ENCODE results near the gene CNBD2. TPM values are rescaled to one million over a fixed set of nuclear protein-coding genes. Genes with fewer than 3 reads are reported as not detected.
"Not testable (repeated sequence)": the region's sequence is repeated elsewhere in the genome, so short reads cannot be mapped to it uniquely, and the experiment has no call there.

The CNBD2 gene
- total RNA-seq, 1 donor from 2014 or later = 3.0 TPM

DNA sequence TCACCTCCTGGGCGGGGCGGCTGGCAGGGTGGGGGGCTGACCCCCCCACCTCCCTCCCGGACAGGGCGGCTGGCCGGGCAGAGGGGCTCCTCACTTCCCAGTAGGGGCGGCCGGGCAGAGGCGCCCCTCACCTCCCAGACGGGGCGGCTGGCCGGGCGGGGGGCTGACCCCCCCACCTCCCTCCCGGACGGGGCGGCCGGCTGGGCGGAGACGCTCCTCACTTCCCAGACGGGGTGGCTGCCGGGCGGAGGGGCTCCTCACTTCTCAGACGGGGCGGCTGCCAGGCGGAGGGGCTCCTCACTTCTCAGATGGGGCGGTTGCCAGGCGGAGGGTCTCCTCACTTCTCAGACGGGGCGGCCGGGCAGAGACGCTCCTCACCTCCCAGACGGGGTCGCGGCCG lies 32.9 kb downstream of the CNBD2 start:
- H3K9me3 ChIP-seq (ENCODE audit: insufficient read depth, low read depth, low read length); H3K27ac Mint-ChIP-seq (ENCODE audit: unreplicated experiment); H3K27me3 Mint-ChIP-seq (ENCODE audit: low read depth, unreplicated experiment); H3K36me3 ChIP-seq (ENCODE audit: insufficient read depth, low read length); H3K4me1 ChIP-seq (ENCODE audit: insufficient read depth, low read length); H3K27me3 ChIP-seq (ENCODE audit: insufficient read depth, low read length); H3K27ac ChIP-seq (ENCODE audit: low read depth, low read length); H3K4me3 ChIP-seq (ENCODE audit: insufficient read depth, low read depth, low read length); FAIRE-seq; H3K36me3 Mint-ChIP-seq (ENCODE audit: low read depth, unreplicated experiment); H3K4me3 Mint-ChIP-seq (ENCODE audit: unreplicated experiment); H2AFZ ChIP-seq (ENCODE audit: low read depth, low read length); H3K4me1 Mint-ChIP-seq (ENCODE audit: low read depth, unreplicated experiment); H3K4me2 ChIP-seq (ENCODE audit: low read length); H4K20me1 ChIP-seq (ENCODE audit: insufficient read depth, low read length); H3K79me2 ChIP-seq (ENCODE audit: insufficient read depth, low read length); DNase-seq (ENCODE audit: low read depth); H3K9ac ChIP-seq (ENCODE audit: low read length): not testable (repeated sequence)
- H3K9me3 Mint-ChIP-seq (ENCODE audit: unreplicated experiment) = peaks cover 14% of the 10 kb centered on the region

GRCh38 chr20:36002855-36003254 lies 34.5 kb downstream of the CNBD2 start:
- Mint-ChIP-seq H3K4me3 (ENCODE audit: unreplicated experiment) (no peak overlapping the region), H3K27me3 (ENCODE audit: low read depth, unreplicated experiment) (no peaks in the 10 kb centered on the region), H3K27ac (ENCODE audit: unreplicated experiment) (no peak overlapping the region), H3K4me1 (ENCODE audit: low read depth, unreplicated experiment) (no peaks in the 10 kb centered on the region), H3K36me3 (ENCODE audit: low read depth, unreplicated experiment) (peaks cover 2% of the 10 kb centered on the region), H3K9me3 (ENCODE audit: unreplicated experiment) (peaks cover 14% of the 10 kb centered on the region)
- H3K4me2 ChIP-seq (ENCODE audit: low read length) = no peak overlapping the region
- H2AFZ ChIP-seq (ENCODE audit: low read depth, low read length) = no peak overlapping the region
- no peak overlapping the region for H3K4me3 ChIP-seq (ENCODE audit: insufficient read depth, low read depth, low read length)
- no peak for FAIRE-seq
- H3K9me3 ChIP-seq (ENCODE audit: insufficient read depth, low read depth, low read length) = no peaks in the 10 kb centered on the region
- no peaks in the 10 kb centered on the region for H3K79me2 ChIP-seq (ENCODE audit: insufficient read depth, low read length)
- H3K4me1 ChIP-seq (ENCODE audit: insufficient read depth, low read length) = no peaks in the 10 kb centered on the region
- H3K27ac ChIP-seq (ENCODE audit: low read depth, low read length) = no peak overlapping the region
- no peak overlapping the region for H3K9ac ChIP-seq (ENCODE audit: low read length)
- no peaks in the 10 kb centered on the region for H3K27me3 ChIP-seq (ENCODE audit: insufficient read depth, low read length)
- no peaks in the 10 kb centered on the region for H4K20me1 ChIP-seq (ENCODE audit: insufficient read depth, low read length)
- no peak for TF ChIP-seq EZH2 (IDR thresholded peaks at IDR 0.05; ENCODE audit: insufficient read depth, low read length)
- no peak for DNase-seq (ENCODE audit: low read depth)
- no peaks in the 10 kb centered on the region for H3K36me3 ChIP-seq (ENCODE audit: insufficient read depth, low read length)

- H4K20me1 ChIP-seq (ENCODE audit: insufficient read depth, low read length) = no peaks in the 10 kb centered on the region
- H3K27ac Mint-ChIP-seq (ENCODE audit: unreplicated experiment) = no peak overlapping the region
- H3K27ac ChIP-seq (ENCODE audit: low read depth, low read length) = no peak overlapping the region
- H3K9me3 ChIP-seq (ENCODE audit: insufficient read depth, low read depth, low read length) = no peaks in the 10 kb centered on the region
- DNase-seq (ENCODE audit: low read depth) (no peak), FAIRE-seq (no peak)
- no peak overlapping the region for H2AFZ ChIP-seq (ENCODE audit: low read depth, low read length)
- TF ChIP-seq EZH2 (IDR thresholded peaks at IDR 0.05; ENCODE audit: insufficient read depth, low read length) = no peak
- no peak for TF ChIP-seq CTCF (IDR thresholded peaks at IDR 0.05; ENCODE audit: insufficient read depth, low read depth, low read length)
- H3K9ac ChIP-seq (ENCODE audit: low read length) = no peak overlapping the region
- peaks cover 2% of the 10 kb centered on the region for H3K36me3 Mint-ChIP-seq (ENCODE audit: low read depth, unreplicated experiment)
- H3K4me1 ChIP-seq (ENCODE audit: insufficient read depth, low read length) = no peaks in the 10 kb centered on the region
- no peaks in the 10 kb centered on the region for H3K79me2 ChIP-seq (ENCODE audit: insufficient read depth, low read length)
- no peaks in the 10 kb centered on the region for H3K27me3 ChIP-seq (ENCODE audit: insufficient read depth, low read length)
- no peak overlapping the region for H3K4me3 ChIP-seq (ENCODE audit: insufficient read depth, low read depth, low read length)
- no peak overlapping the region for H3K4me3 Mint-ChIP-seq (ENCODE audit: unreplicated experiment)
- no peaks in the 10 kb centered on the region for H3K27me3 Mint-ChIP-seq (ENCODE audit: low read depth, unreplicated experiment)
- no peaks in the 10 kb centered on the region for H3K4me1 Mint-ChIP-seq (ENCODE audit: low read depth, unreplicated experiment)
- H3K36me3 ChIP-seq (ENCODE audit: insufficient read depth, low read length) = no peaks in the 10 kb centered on the region
- peaks cover 14% of the 10 kb centered on the region for H3K9me3 Mint-ChIP-seq (ENCODE audit: unreplicated experiment)
- no peak overlapping the region for H3K4me2 ChIP-seq (ENCODE audit: low read length)
These were observed 35.7 kb downstream of the CNBD2 start for GRCh38 chr20:36004045-36004444.
